CD4-positive, CD25-positive, alpha-beta regulatory T cell (primary cell): Measurements from ENCODE around the gene BOK. TPM values are rescaled to one million over a fixed set of nuclear protein-coding genes. Genes with fewer than 3 reads are reported as not detected.

Experiments
- ATAC-seq, 2 donors: fragments of 150-1000 bp; cut with Tn5 transposase; one replicate each; pipeline ENCODE4 v1.10.0; 2021; ENCODE audit warnings: low read depth in 2 of 2, moderate number of reproducible peaks in 2 of 2, moderate library complexity in 1 of 2
- DNase-seq, 3 donors: peaks; one replicate each; pipeline versions ENCODE4 v3.0.0 to v3.0.0-alpha.2; 2012 to 2022; ENCODE audit warnings: mixed read lengths in 1 of 3
- H3K27ac ChIP-seq: one replicate; pipeline ENCODE4 v1.7.0; 2013; ENCODE audit warnings: mild to moderate bottlenecking, low read length; ENCODE audit not compliant: insufficient read depth, poor library complexity, severe bottlenecking
- H3K27me3 ChIP-seq: one replicate; pipeline ENCODE4 v1.7.0; 2013; ENCODE audit warnings: low read length; ENCODE audit not compliant: control insufficient read depth, insufficient read depth
- H3K36me3 ChIP-seq: one replicate; pipeline ENCODE4 v1.7.0; 2013; ENCODE audit warnings: mild to moderate bottlenecking, low read length, moderate library complexity; ENCODE audit not compliant: control insufficient read depth, insufficient read depth
- H3K4me1 ChIP-seq: 2 replicates; pipeline ENCODE4 v1.7.0; 2013; ENCODE audit warnings: mild to moderate bottlenecking, low read length; ENCODE audit not compliant: insufficient read depth, control insufficient read depth, poor library complexity, severe bottlenecking
- H3K4me3 ChIP-seq: one replicate; pipeline ENCODE4 v1.7.0; 2013; ENCODE audit warnings: low read depth, mild to moderate bottlenecking, low read length, moderate library complexity
- H3K9me3 ChIP-seq, 2 experiments: 1 replicate in 1 of 2; 2 replicates in 1 of 2; pipeline ENCODE4 v1.7.0; 2013; ENCODE audit warnings: low read length in 2 of 2, mild to moderate bottlenecking in 1 of 2, moderate library complexity in 1 of 2; ENCODE audit not compliant: control insufficient read depth in 2 of 2
- H3K27ac Mint-ChIP-seq, 3 donors: one replicate each; pipeline ENCODE4 v1.8.0; 2020 to 2022; ENCODE audit warnings: mild to moderate bottlenecking in 3 of 3, mixed read lengths in 3 of 3, moderate library complexity in 2 of 3
- H3K27me3 Mint-ChIP-seq: one replicate; pipeline ENCODE4 v1.8.0; 2022; ENCODE audit warnings: mild to moderate bottlenecking, mixed read lengths
- H3K36me3 Mint-ChIP-seq: one replicate; pipeline ENCODE4 v1.8.0; 2020; ENCODE audit warnings: mixed read lengths
- H3K4me1 Mint-ChIP-seq, 4 donors: one replicate each; pipeline ENCODE4 v1.8.0; 2020 to 2022; ENCODE audit warnings: mixed read lengths in 4 of 4, mild to moderate bottlenecking in 1 of 4
- H3K4me3 Mint-ChIP-seq, 4 donors: one replicate each; pipeline ENCODE4 v1.8.0; 2020 to 2022; ENCODE audit warnings: mild to moderate bottlenecking in 4 of 4, mixed read lengths in 4 of 4, moderate library complexity in 3 of 4
- H3K9me3 Mint-ChIP-seq, 7 donors: one replicate each; pipeline ENCODE4 v1.8.0; 2020 to 2022; ENCODE audit warnings: mixed read lengths in 7 of 7, mild to moderate bottlenecking in 3 of 7, moderate library complexity in 2 of 7
- polyA plus RNA-seq, 4 donors: library from polyadenylated mRNA; unstranded; fragments of 300-500 nt; fragmentation: Illumina TruSeq; gene quantifications; one replicate each; pipeline ENCODE4 v1.2.3, GENCODE V29; 2021
- total RNA-seq: library from RNA; stranded (reverse); gene quantifications from one replicate; pipeline ENCODE4 v1.2.3, GENCODE V29; 2022

The BOK gene, protein sequence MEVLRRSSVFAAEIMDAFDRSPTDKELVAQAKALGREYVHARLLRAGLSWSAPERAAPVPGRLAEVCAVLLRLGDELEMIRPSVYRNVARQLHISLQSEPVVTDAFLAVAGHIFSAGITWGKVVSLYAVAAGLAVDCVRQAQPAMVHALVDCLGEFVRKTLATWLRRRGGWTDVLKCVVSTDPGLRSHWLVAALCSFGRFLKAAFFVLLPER
- total RNA-seq, result not detected
- not detected for polyA plus RNA-seq

GRCh38 chr2:241558532-241559322 is at the start of gene BOK:
TSS of gene BOK (plus strand) at chr2:241558745. CDS start at chr2:241559484, 739 bp downstream.
- no peak for ATAC-seq
- H3K27me3 ChIP-seq, result peaks cover 10% of the 10 kb centered on the region
- no peak for DNase-seq
- Mint-ChIP-seq H3K36me3 (no peaks in the 10 kb centered on the region), H3K4me3 (peak within 1 kb of the TSS in 3 of 4 donors; percentile 4 to 66 (median 38)), H3K27ac (peak within 1 kb of the TSS in 1 of 3 donors; percentile 73), H3K27me3 (peaks cover 45% of the 10 kb centered on the region), H3K9me3 (peaks cover 0 to 22% (median 2%) of the 10 kb centered on the region in 7 donors), H3K4me1 (peaks cover 0 to 6% (median 2%) of the 10 kb centered on the region in 4 donors)
- H3K9me3 ChIP-seq, result peaks cover 4 to 5% of the 10 kb centered on the region in 2 experiments
- H3K4me3 ChIP-seq, result no peak within 1 kb of the TSS
- peaks cover 15% of the 10 kb centered on the region for H3K4me1 ChIP-seq
- no peaks in the 10 kb centered on the region for H3K36me3 ChIP-seq
- H3K27ac ChIP-seq, result no peak within 1 kb of the TSS

- Histone ChIP-seq H3K9me3 (no peaks in the 10 kb centered on the region), H3K4me3 (peak overlapping the region; percentile 58), H3K27ac (peak overlapping the region; percentile 79), H3K27me3 (no peaks in the 10 kb centered on the region), H3K4me1 (peaks cover 26% of the 10 kb centered on the region), H3K36me3 (no peaks in the 10 kb centered on the region)
- DNase-seq (no peak), ATAC-seq (no peak)
- H3K4me1 Mint-ChIP-seq, result peaks cover 0 to 41% (median 7%) of the 10 kb centered on the region in 4 donors
- peaks cover 11% of the 10 kb centered on the region for H3K27me3 Mint-ChIP-seq
- no peaks in the 10 kb centered on the region for H3K36me3 Mint-ChIP-seq
- H3K9me3 Mint-ChIP-seq, result peaks cover 0 to 2% (median 0%) of the 10 kb centered on the region in 7 donors
- H3K4me3 Mint-ChIP-seq, result peak overlapping the region; percentile 85 to 90 (median 88)
- H3K27ac Mint-ChIP-seq, result peak overlapping the region in 2 of 3 donors; percentile 38 to 88
Observed at GRCh38 chr2:241509155-241509784, 49.3 kb upstream of the BOK start.

DNA sequence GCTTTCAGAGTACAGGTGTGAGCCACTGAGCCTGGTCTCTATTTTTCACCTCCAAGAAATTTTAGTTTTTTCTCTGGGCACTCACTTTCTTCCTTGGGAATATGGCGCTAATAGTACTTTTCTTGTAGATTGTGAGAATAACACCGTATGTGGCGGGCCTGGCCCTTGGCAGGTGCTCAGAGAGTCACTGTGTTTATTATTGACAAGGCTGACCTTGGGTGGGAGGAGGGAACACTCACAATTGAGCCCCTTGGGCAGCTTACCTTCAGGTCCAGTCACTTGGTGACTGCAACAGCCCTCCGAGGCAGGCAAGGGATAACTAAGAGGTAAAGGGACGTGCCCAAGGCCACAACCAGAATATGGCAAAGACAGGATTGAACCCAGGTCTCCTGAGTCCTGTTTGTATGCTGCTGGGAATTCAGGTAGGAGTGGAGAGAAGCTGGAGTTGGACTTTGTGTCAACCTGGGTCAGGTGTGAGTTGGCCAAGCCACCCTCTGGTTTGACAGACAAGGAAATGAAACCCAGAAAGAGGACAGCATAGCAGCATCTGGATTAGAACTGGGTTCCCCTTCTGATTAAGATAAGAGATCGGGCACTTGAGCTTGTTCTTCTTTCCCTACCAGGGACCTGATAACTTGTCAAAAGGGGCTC is 47.3 kb upstream of the BOK start:
- Histone ChIP-seq H3K27ac (no peak overlapping the region), H3K9me3 (no peaks in the 10 kb centered on the region), H3K36me3 (no peaks in the 10 kb centered on the region), H3K4me1 (peaks cover 23% of the 10 kb centered on the region), H3K27me3 (no peaks in the 10 kb centered on the region), H3K4me3 (no peak overlapping the region)
- H3K4me3 Mint-ChIP-seq, result peak overlapping the region; percentile 36 to 89 (median 58)
- peaks cover 0 to 31% (median 7%) of the 10 kb centered on the region in 4 donors for H3K4me1 Mint-ChIP-seq
- H3K9me3 Mint-ChIP-seq, result peaks cover 0 to 2% (median 0%) of the 10 kb centered on the region in 7 donors
- H3K27ac Mint-ChIP-seq, result no peak overlapping the region
- no peak for ATAC-seq
- H3K36me3 Mint-ChIP-seq, result no peaks in the 10 kb centered on the region
- no peak for DNase-seq
- peaks cover 11% of the 10 kb centered on the region for H3K27me3 Mint-ChIP-seq

DNA sequence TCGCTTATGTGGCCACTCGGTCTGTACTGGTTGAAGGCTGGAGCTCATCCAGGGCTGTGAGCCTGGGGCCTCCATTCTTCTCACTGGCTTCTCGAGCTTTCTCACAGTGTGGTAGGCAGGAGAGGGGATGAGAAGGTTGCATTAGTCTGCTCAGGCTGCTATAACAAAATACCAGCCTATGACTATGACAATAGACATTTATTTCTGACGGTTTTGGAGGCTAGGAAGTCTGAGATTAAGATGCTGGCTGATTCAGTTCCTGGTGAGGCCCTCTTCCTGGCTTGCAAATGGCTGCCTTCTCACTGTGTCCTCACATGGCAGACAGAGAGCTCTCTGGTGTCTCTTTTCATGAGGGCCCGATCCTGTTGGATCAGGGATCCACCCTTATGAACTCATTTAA is 44.0 kb upstream of the BOK start:
- no peak for ATAC-seq
- peaks cover 2% of the 10 kb centered on the region for H3K4me1 ChIP-seq
- H3K27me3 Mint-ChIP-seq, result peaks cover 7% of the 10 kb centered on the region

GRCh38 chr2:241514986-241515737 is 43.4 kb upstream of the BOK start:
- Mint-ChIP-seq H3K4me3 (no peak overlapping the region), H3K4me1 (peaks cover 0 to 11% (median 6%) of the 10 kb centered on the region in 4 donors), H3K9me3 (no peaks in the 10 kb centered on the region), H3K36me3 (peaks cover 5% of the 10 kb centered on the region), H3K27me3 (peaks cover 7% of the 10 kb centered on the region), H3K27ac (no peak overlapping the region)
- Histone ChIP-seq H3K4me1 (no peaks in the 10 kb centered on the region), H3K4me3 (no peak overlapping the region), H3K27me3 (no peaks in the 10 kb centered on the region), H3K27ac (no peak overlapping the region), H3K9me3 (no peaks in the 10 kb centered on the region), H3K36me3 (no peaks in the 10 kb centered on the region)
- DNase-seq (peak in 1 of 3 donors; percentile 54), ATAC-seq (no peak)

More for the DNA sequence above, 44.0 kb upstream of the BOK start:
- no peak overlapping the region for H3K27ac ChIP-seq
- H3K9me3 Mint-ChIP-seq, result peaks cover 0 to 1% (median 0%) of the 10 kb centered on the region in 7 donors
- no peak for DNase-seq
- H3K36me3 Mint-ChIP-seq, result peaks cover 5% of the 10 kb centered on the region
- H3K27me3 ChIP-seq, result no peaks in the 10 kb centered on the region
- no peaks in the 10 kb centered on the region for H3K9me3 ChIP-seq
- H3K4me3 ChIP-seq, result no peak overlapping the region
- H3K36me3 ChIP-seq, result no peaks in the 10 kb centered on the region
- peak overlapping the region in 1 of 3 donors; percentile 6 for H3K27ac Mint-ChIP-seq
- H3K4me1 Mint-ChIP-seq, result peaks cover 0 to 14% (median 7%) of the 10 kb centered on the region in 4 donors
- no peak overlapping the region for H3K4me3 Mint-ChIP-seq

DNA sequence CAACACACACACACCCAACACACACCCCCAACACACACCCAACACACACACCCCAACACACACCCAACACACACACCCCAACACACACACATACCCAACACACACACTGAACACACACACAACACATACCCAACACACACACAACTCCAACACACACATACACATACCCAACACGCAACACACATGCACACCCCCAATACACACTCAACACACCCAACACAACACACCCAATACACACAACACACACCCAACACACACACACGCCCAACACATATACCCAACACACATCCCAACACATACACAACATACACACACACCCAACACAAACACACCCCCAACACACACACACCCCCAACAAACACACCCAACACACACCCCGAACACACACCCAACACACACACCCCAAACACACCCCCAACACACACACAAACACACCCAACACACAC is 42.0 kb upstream of the BOK start:
- Histone ChIP-seq H3K9me3 (no peaks in the 10 kb centered on the region), H3K36me3 (no peaks in the 10 kb centered on the region), H3K4me3 (no peak overlapping the region), H3K4me1 (no peaks in the 10 kb centered on the region), H3K27me3 (no peaks in the 10 kb centered on the region), H3K27ac (no peak overlapping the region)
- no peak overlapping the region for H3K4me3 Mint-ChIP-seq
- DNase-seq, result no peak
- H3K27ac Mint-ChIP-seq, result peak overlapping the region in 1 of 3 donors; percentile 60
- H3K36me3 Mint-ChIP-seq, result peaks cover 5% of the 10 kb centered on the region
- no peak for ATAC-seq
- peaks cover 0 to 11% (median 5%) of the 10 kb centered on the region in 4 donors for H3K4me1 Mint-ChIP-seq
- no peaks in the 10 kb centered on the region for H3K9me3 Mint-ChIP-seq
- peaks cover 7% of the 10 kb centered on the region for H3K27me3 Mint-ChIP-seq

DNA sequence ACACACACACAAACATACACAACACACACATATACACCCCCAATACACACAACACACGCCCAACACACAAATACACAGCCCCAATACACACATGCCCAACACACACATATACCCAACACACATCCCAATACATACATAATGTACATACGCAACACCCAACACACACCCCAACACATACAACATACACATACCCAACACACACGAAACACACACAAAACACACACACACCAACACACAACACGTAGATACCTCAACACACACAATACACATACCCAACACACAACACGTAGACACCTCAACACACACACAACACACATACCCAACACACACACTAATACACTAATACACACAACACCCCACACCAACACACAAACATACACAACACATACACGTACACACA is 41.2 kb upstream of the BOK start:
- no peak for ATAC-seq
- H3K36me3 ChIP-seq, result no peaks in the 10 kb centered on the region
- Mint-ChIP-seq H3K4me1 (peaks cover 0 to 11% (median 5%) of the 10 kb centered on the region in 4 donors), H3K36me3 (peaks cover 5% of the 10 kb centered on the region), H3K9me3 (no peaks in the 10 kb centered on the region), H3K27ac (peak overlapping the region in 2 of 3 donors; percentile 35 to 86), H3K4me3 (no peak overlapping the region), H3K27me3 (peaks cover 3% of the 10 kb centered on the region)
- DNase-seq, result no peak
- H3K27me3 ChIP-seq, result peaks cover under 1% of the 10 kb centered on the region
- H3K27ac ChIP-seq, result no peak overlapping the region
- no peak overlapping the region for H3K4me3 ChIP-seq
- H3K4me1 ChIP-seq, result no peaks in the 10 kb centered on the region
- no peaks in the 10 kb centered on the region for H3K9me3 ChIP-seq
